Karpas-422 (cell line): ENCODE results near the gene GSN. TPM values are rescaled to one million over a fixed set of nuclear protein-coding genes. Genes with fewer than 3 reads are reported as not detected.

ENCODE experiments used
- DNase-seq: peaks from one replicate; pipeline ENCODE4 v3.0.0-alpha.2; 2015
- H2AFZ ChIP-seq: fragments of 200-600 bp; sonication (generic); 2 replicates; pipeline ENCODE4 v1.6.1; 2014; ENCODE audit warnings: antibody characterized with exemption, low read length, mixed read lengths
- H3K27ac ChIP-seq: fragments of 200-600 bp; sonication (generic); 2 replicates; pipeline ENCODE4 v1.5.1; 2014; ENCODE audit warnings: mild to moderate bottlenecking, low read length, moderate library complexity
- H3K27me3 ChIP-seq: fragments of 200-600 bp; sonication (generic); 2 replicates; pipeline ENCODE4 v1.6.1; 2014; ENCODE audit warnings: low read length, mixed read lengths
- H3K36me3 ChIP-seq: fragments of 200-600 bp; sonication (generic); 2 replicates; pipeline ENCODE4 v1.6.1; 2014; ENCODE audit warnings: low read length, mixed read lengths; ENCODE audit not compliant: insufficient read depth
- H3K4me1 ChIP-seq: fragments of 200-600 bp; sonication (generic); 2 replicates; pipeline ENCODE4 v1.6.1; 2014; ENCODE audit warnings: mild to moderate bottlenecking, low read length, mixed read lengths
- H3K4me2 ChIP-seq: fragments of 200-600 bp; sonication (generic); 2 replicates; pipeline ENCODE4 v1.6.1; 2014; ENCODE audit warnings: low read length, low read depth, mild to moderate bottlenecking; ENCODE audit not compliant: poor library complexity, severe bottlenecking
- H3K4me3 ChIP-seq: fragments of 200-600 bp; sonication (generic); 2 replicates; pipeline ENCODE4 v1.5.1; 2014; ENCODE audit warnings: mild to moderate bottlenecking, antibody characterized with exemption, low read length, mixed read lengths
- H3K79me2 ChIP-seq: fragments of 200-600 bp; sonication (generic); 2 replicates; pipeline ENCODE4 v1.6.1; 2014; ENCODE audit warnings: mild to moderate bottlenecking, low read length, mixed read lengths
- H3K9ac ChIP-seq: fragments of 200-600 bp; sonication (generic); 2 replicates; pipeline ENCODE4 v1.6.0; 2014; ENCODE audit warnings: low read length
- H3K9me2 ChIP-seq: fragments of 200-600 bp; sonication (generic), shearing (Covaris generic); replicated peaks from 2 replicates; pipeline ENCODE4 v1.6.0; 2014; ENCODE audit warnings: mild to moderate bottlenecking, low read length, moderate library complexity; ENCODE audit not compliant: insufficient read depth
- H3K9me3 ChIP-seq: fragments of 300-700, 200-600 bp; sonication (generic); 2 replicates; pipeline ENCODE4 v1.6.1; 2014; ENCODE audit warnings: low read length, mixed read lengths
- H4K20me1 ChIP-seq: fragments of 200-600 bp; sonication (generic); 2 replicates; pipeline ENCODE4 v1.6.1; 2014; ENCODE audit warnings: mild to moderate bottlenecking, antibody characterized with exemption, low read length, low read depth; ENCODE audit not compliant: insufficient read depth
- total RNA-seq: library from RNA; depleted of rRNA; stranded (reverse); fragments of >200 nt; shearing (Covaris generic); gene quantifications from 2 replicates; pipeline ENCODE4 v1.2.3, GENCODE V29; 2014; ENCODE audit warnings: low replicate concordance; rRNA removed

Gene GSN
- total RNA-seq, result 33.7 and 36.7 TPM in 2 replicates

DNA sequence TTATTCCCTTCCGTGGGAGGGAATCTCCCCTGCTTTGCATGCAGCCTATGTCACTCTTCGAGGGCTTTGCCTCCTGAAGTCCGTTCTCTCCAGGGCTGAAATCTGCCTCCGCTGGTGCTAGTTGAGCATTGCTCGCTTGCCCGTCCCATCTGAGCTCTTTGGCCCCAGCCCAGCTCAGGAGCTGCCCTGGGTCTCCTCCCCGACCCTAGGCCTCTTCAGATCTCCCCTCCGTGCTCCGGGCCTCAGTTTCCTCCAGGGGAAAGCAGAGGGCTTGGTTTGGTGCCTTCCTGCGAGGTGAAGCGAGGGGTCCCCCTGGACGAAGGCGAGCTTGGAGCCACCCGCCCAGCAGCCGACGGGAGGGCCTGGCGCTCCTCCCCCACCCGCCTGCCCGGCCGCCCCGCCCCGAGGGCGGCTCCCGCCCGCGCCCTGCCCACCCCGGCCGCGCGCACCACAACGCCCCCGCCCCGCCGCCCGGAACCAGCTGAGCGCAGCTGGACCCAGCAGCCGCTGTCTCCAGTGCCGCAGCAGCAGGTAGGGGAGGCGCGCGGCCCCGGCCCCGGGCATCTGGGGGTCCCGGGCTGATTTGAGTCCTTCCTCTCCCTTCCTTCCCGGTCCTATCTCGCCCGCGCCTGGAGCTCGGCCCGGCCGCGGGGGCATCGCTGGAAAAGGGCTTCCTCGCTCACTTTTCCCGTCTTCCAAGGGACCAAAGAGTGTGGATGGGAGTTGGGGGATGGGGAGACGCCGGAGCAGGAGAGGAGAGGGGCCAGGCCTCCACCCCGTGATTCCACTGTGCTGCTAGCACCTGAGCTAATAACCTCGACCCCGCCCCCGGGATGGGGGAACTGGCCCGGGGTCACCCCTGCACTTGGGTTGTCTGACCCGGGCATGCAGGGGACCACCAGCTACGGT is at the start of gene GSN:
Gene GSN (plus strand): TSS at position 474 of the 909 bp plus-strand sequence. CDS start 33,810 bp downstream, outside the sequence.
- H3K4me1 ChIP-seq, result peaks cover 30% of the 10 kb centered on the region
- peak within 1 kb of the TSS; percentile 94 for H3K4me2 ChIP-seq
- H3K27ac ChIP-seq, result no peak within 1 kb of the TSS
- DNase-seq, result peak; percentile 89
- no peaks in the 10 kb centered on the region for H3K36me3 ChIP-seq
- no peaks in the 10 kb centered on the region for H4K20me1 ChIP-seq
- H3K4me3 ChIP-seq, result peak within 1 kb of the TSS; percentile 82
- no peaks in the 10 kb centered on the region for H3K79me2 ChIP-seq
- H3K9me3 ChIP-seq, result no peaks in the 10 kb centered on the region
- H3K27me3 ChIP-seq, result no peaks in the 10 kb centered on the region
- H3K9me2 ChIP-seq, result no peaks in the 10 kb centered on the region
- peak within 1 kb of the TSS; percentile 63 for H3K9ac ChIP-seq
- H2AFZ ChIP-seq, result peak within 1 kb of the TSS; percentile 13; the same call in 1 of the 2 replicates

DNA sequence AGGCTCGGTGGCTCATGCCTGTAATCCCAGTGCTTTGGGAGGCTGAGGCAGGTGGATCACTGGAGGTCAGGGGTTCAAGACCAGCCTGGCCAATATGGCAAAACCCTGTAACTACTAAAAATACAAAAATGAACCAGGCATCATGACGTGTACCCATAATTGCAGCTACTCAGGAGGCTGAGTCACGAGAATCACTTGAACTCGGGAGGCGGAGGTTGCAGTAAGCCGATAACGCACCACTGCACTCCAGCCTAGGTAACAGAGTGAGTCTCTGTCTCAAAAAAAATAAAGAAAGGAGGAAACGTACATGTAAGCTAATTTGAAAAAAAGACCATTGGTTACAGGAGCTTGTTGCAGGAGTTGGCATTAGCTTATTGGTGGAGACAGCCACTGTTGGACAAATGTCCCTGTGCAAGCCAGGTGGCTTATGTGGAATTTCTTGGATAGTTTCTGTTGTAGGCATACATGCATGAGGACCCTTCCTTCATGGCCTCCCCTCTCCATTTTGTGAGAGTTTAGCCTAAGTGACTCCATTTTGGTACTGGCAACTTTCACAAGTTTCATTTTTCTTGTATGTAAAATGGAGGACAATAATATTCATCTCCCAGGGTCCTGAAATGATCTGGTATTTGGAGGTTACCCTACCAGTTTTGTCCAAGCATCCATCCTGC is 49.5 kb upstream of the GSN start:
- H3K27ac ChIP-seq, result no peak overlapping the region
- no peak overlapping the region for H3K9ac ChIP-seq
- H3K36me3 ChIP-seq, result no peaks in the 10 kb centered on the region
- 0 out of 2 replicates have a peak, but pooled peaks cover 3% of the 10 kb centered on the region for H3K79me2 ChIP-seq
- no peaks in the 10 kb centered on the region for H3K4me1 ChIP-seq
- no peaks in the 10 kb centered on the region for H3K27me3 ChIP-seq
- no peaks in the 10 kb centered on the region for H3K9me2 ChIP-seq
- no peak overlapping the region for H3K4me3 ChIP-seq
- no peaks in the 10 kb centered on the region for H3K9me3 ChIP-seq
- H3K4me2 ChIP-seq, result no peak overlapping the region
- H4K20me1 ChIP-seq, result no peaks in the 10 kb centered on the region
- H2AFZ ChIP-seq, result no peak overlapping the region
- no peak for DNase-seq

DNA sequence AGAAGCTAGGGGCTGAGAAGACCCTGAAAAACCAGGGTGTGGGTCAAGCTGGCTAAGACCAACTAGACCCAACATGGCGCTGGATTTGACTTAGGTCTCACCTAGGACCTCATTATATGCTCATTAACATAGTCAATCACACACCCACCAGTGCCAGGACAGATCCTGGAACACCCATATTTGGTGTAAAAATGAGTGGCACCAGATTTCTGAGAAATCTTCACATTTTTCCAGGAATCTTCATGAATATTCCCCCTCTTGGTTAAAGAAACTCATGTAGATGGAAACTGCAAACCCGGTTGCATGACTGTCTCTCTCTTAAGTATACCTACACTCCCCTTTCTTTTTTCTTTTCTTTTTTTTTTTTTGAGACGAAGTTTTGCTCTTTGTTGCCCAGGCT is 48.4 kb upstream of the GSN start:
- Histone ChIP-seq H3K4me2 (no peak overlapping the region), H3K27me3 (no peaks in the 10 kb centered on the region), H3K9me3 (no peaks in the 10 kb centered on the region), H3K9me2 (no peaks in the 10 kb centered on the region), H4K20me1 (no peaks in the 10 kb centered on the region), H3K9ac (no peak overlapping the region), H2AFZ (no peak overlapping the region), H3K4me1 (no peaks in the 10 kb centered on the region), H3K27ac (no peak overlapping the region), H3K36me3 (no peaks in the 10 kb centered on the region), H3K79me2 (0 out of 2 replicates have a peak, but pooled peaks cover 3% of the 10 kb centered on the region), H3K4me3 (no peak overlapping the region)
- DNase-seq, result no peak

DNA sequence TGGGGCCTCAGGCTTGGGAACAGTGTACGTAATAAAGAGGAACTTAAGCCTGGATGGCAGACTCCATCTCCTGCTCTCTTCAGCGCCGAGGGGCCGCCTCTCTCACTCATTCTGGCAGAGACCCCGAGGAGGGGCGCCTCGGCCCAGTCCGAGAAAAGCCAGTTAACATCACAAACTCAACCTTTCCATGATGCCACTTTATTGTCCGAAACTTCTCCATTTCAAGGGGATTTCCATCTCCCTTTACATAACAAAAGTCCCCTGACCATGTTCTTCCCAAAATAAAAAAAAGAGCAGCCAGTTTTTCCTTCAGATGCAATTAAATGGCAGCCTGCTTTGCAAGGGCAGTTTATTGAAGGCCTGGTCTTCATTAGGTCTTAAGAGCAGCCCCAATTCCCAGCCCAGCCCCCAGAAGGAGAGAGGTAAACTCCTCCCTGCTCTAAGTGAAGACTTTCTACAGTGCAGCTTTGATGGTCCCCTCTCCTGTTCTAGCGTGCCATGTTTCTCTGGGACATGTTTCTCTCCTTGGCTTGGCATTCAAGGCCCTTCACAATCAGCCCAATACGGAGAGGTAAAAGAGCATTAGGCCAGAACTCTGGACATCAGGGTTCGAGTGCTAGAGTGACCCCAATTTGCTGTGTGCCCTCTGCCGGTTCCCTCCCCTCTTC is 46.8 kb upstream of the GSN start:
- Histone ChIP-seq H2AFZ (no peak overlapping the region), H3K4me3 (no peak overlapping the region), H3K27me3 (no peaks in the 10 kb centered on the region), H3K9me3 (no peaks in the 10 kb centered on the region), H4K20me1 (no peaks in the 10 kb centered on the region), H3K4me1 (no peaks in the 10 kb centered on the region), H3K79me2 (0 out of 2 replicates have a peak, but pooled peaks cover 3% of the 10 kb centered on the region), H3K9ac (no peak overlapping the region), H3K4me2 (no peak overlapping the region), H3K9me2 (no peaks in the 10 kb centered on the region), H3K36me3 (no peaks in the 10 kb centered on the region), H3K27ac (no peak overlapping the region)
- no peak for DNase-seq

DNA sequence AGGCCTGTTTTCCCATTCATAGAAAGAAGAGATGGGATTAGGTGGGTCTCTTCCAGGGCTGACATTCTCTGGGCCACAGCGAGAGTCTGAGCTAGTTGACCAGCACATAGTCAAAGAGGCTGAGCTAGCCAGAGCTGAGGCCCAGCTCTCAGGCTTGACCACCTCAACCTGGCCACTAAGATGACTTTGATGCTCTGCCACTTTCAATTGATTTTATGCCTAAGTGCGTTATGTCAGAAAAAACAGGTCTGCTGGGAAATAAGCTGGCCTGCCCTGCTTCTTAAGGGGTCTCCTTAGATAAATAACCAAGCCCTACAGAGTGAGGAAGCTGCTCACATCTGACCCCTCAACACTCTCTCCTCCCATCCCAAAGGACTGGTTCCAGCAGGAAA is 46.3 kb upstream of the GSN start:
- Histone ChIP-seq H4K20me1 (no peaks in the 10 kb centered on the region), H3K4me1 (no peaks in the 10 kb centered on the region), H3K9me3 (no peaks in the 10 kb centered on the region), H3K27ac (no peak overlapping the region), H2AFZ (no peak overlapping the region), H3K27me3 (no peaks in the 10 kb centered on the region), H3K9ac (no peak overlapping the region), H3K4me2 (no peak overlapping the region), H3K36me3 (no peaks in the 10 kb centered on the region), H3K79me2 (0 out of 2 replicates have a peak, but pooled peaks cover 3% of the 10 kb centered on the region), H3K9me2 (no peaks in the 10 kb centered on the region), H3K4me3 (no peak overlapping the region)
- DNase-seq, result no peak

DNA sequence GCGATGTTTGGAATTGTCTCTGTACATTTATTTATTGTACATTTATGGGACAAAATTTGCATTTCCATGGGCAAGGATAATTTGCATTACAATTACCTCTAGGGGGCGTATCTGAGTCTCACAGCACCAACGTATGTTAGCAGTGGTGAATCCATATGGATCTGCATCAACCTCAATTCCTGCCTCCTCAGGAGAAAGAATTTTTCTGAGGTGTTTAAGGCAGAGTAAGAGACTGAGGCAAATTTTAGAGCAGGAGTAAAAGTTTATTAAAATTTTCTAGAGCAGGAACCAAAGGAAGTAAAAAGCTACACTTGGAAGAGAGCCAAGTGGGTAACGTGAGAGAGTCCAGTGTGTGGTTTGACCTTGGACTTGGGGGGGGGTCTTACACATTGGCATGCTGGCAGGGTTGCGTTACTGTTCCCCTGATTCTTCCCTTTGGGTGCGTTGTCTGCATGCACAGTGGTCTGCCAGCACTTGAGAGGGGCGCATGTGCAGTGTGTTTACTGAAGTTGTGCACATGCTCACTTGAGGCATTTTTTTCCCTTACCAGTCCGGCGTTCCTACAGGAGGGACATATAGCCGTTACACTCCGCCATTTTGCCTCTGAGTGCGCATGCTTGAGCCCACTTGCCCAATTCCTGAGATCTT is 45.3 kb upstream of the GSN start:
- Histone ChIP-seq H3K9me3 (no peaks in the 10 kb centered on the region), H4K20me1 (no peaks in the 10 kb centered on the region), H3K4me1 (no peaks in the 10 kb centered on the region), H3K9ac (no peak overlapping the region), H3K4me2 (no peak overlapping the region), H2AFZ (no peak overlapping the region), H3K79me2 (0 out of 2 replicates have a peak, but pooled peaks cover 3% of the 10 kb centered on the region), H3K36me3 (no peaks in the 10 kb centered on the region), H3K27ac (no peak overlapping the region), H3K4me3 (no peak overlapping the region), H3K27me3 (no peaks in the 10 kb centered on the region), H3K9me2 (no peaks in the 10 kb centered on the region)
- DNase-seq, result peak; percentile 66

DNA sequence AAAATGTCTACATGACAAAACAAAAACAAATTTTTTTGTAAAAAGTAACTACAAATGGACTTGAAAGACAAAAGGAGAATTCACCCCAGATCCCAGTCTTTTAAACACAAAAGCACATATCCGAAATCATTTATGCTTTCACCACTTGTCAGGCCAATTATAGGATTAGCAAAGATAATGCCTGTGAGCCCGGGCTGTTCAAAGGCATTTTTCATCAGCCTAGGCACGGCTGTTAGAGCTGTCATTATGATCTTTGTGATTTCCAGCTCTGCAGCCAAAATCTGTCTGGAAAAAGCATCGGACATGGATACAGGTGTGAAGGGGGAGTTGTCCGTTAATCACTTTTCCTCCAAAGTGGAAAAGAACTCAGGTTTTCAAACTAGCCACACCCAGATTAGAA is 42.7 kb upstream of the GSN start:
- H3K9me3 ChIP-seq, result no peaks in the 10 kb centered on the region
- no peaks in the 10 kb centered on the region for H3K4me1 ChIP-seq
- H3K4me3 ChIP-seq, result no peak overlapping the region
- no peaks in the 10 kb centered on the region for H3K36me3 ChIP-seq
- H3K4me2 ChIP-seq, result no peak overlapping the region
- 0 out of 2 replicates have a peak, but pooled peaks cover 3% of the 10 kb centered on the region for H3K79me2 ChIP-seq
- H3K9ac ChIP-seq, result no peak overlapping the region
- H4K20me1 ChIP-seq, result no peaks in the 10 kb centered on the region
- no peaks in the 10 kb centered on the region for H3K9me2 ChIP-seq
- H3K27me3 ChIP-seq, result no peaks in the 10 kb centered on the region
- DNase-seq, result no peak
- H3K27ac ChIP-seq, result no peak overlapping the region
- H2AFZ ChIP-seq, result no peak overlapping the region
